OCI-LY1 (cell line): Measurements from ENCODE around the gene TAX1BP3.

ENCODE experiments used
- H2AFZ ChIP-seq: fragments of 200-600 bp; sonication (generic), shearing (Covaris generic); 2 replicates; pipeline ENCODE4 v1.6.0; 2014; ENCODE audit warnings: antibody characterized with exemption, mild to moderate bottlenecking, low read length
- H3F3A ChIP-seq: fragments of 200-600 bp; sonication (generic), shearing (Covaris generic); 2 replicates; pipeline ENCODE4 v1.6.0; 2014; ENCODE audit warnings: mild to moderate bottlenecking, antibody characterized with exemption, low read length, moderate library complexity; ENCODE audit not compliant: insufficient read depth
- H3K27ac ChIP-seq: fragments of 200-600 bp; sonication (generic); 2 replicates; pipeline ENCODE4 v1.5.1; 2014; ENCODE audit warnings: low read length, mixed run types, mild to moderate bottlenecking, low read depth; ENCODE audit not compliant: poor library complexity, severe bottlenecking
- H3K27me3 ChIP-seq: fragments of 200-600 bp; sonication (generic); 2 replicates; pipeline ENCODE4 v1.6.0; 2014; ENCODE audit warnings: antibody characterized with exemption, mild to moderate bottlenecking, low read length, moderate library complexity; ENCODE audit not compliant: insufficient read depth
- H3K36me3 ChIP-seq: fragments of 200-600 bp; sonication (generic); 2 replicates; pipeline ENCODE4 v1.6.1; 2014; ENCODE audit warnings: mild to moderate bottlenecking, antibody characterized with exemption, low read length, moderate library complexity, mixed read lengths; ENCODE audit not compliant: insufficient read depth
- H3K4me1 ChIP-seq: fragments of 200-600 bp; sonication (generic); 2 replicates; pipeline ENCODE4 v1.5.1; 2014; ENCODE audit warnings: mild to moderate bottlenecking, low read length, moderate library complexity; ENCODE audit not compliant: insufficient read depth, severe bottlenecking
- H3K4me2 ChIP-seq: fragments of 200-600 bp; sonication (generic), shearing (Covaris generic); 2 replicates; pipeline ENCODE4 v1.6.1; 2014; ENCODE audit warnings: low read length
- H3K4me3 ChIP-seq: fragments of 200-600 bp; sonication (generic); 2 replicates; pipeline ENCODE4 v1.5.1; 2014; ENCODE audit warnings: low read length, low read depth, mild to moderate bottlenecking, mixed read lengths; ENCODE audit not compliant: poor library complexity, severe bottlenecking
- H3K79me2 ChIP-seq: fragments of 200-600 bp; shearing (Covaris generic); 2 replicates; pipeline ENCODE4 v1.6.1; 2016; ENCODE audit warnings: mixed run types, low read length, mixed read lengths; ENCODE audit not compliant: insufficient read depth
- H3K9ac ChIP-seq: fragments of 200-600 bp; sonication (generic), shearing (Covaris generic); 2 replicates; pipeline ENCODE4 v1.6.1; 2014; ENCODE audit warnings: mild to moderate bottlenecking, low read length, mixed read lengths
- H3K9me2 ChIP-seq: fragments of 200-600 bp; sonication (generic), shearing (Covaris generic); 2 replicates; pipeline ENCODE4 v1.6.1; 2014; ENCODE audit warnings: low read depth, mild to moderate bottlenecking, low read length, mixed read lengths
- H3K9me3 ChIP-seq: fragments of 200-600 bp; shearing (Covaris generic); 2 replicates; pipeline ENCODE4 v1.6.1; 2014; ENCODE audit warnings: low read length, mixed read lengths
- H4K20me1 ChIP-seq: fragments of 200-600 bp; sonication (generic), shearing (Covaris generic); 2 replicates; pipeline ENCODE4 v1.6.0; 2016; ENCODE audit warnings: mild to moderate bottlenecking, low read length; ENCODE audit not compliant: insufficient read depth
- EZH2 ChIP-seq: fragments of 200-600 bp; sonication (generic), shearing (Covaris generic); IDR thresholded peaks from 2 replicates; pipeline ENCODE4 v1.8.0; 2017; ENCODE audit warnings: borderline replicate concordance, mixed run types, mild to moderate bottlenecking, antibody characterized with exemption, low read length, moderate library complexity, mixed read lengths
- TF ChIP-seq, protein P1 (sequence below): fragments of 200-600 bp; sonication (generic), shearing (Covaris generic); IDR thresholded peaks from 2 replicates; pipeline ENCODE4 v1.5.1; 2017; ENCODE audit warnings: mild to moderate bottlenecking, antibody characterized with exemption, low read length, moderate library complexity, mixed read lengths

TAX1BP3 gene

DNA sequence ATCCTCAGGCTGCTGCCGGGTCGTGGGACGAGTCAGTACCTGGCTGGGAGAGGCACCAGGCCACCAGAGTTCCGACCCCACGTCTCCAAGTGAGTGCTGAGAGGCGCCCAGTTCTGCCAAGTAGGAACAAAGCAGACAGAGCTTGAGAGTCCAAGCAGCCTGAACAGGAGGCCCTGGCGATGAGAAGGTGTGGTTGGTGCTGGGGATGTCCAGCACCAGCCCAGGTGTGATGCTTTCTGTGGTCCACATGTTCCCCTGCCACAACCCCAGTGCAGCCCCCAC, 10.8 kb downstream of the TAX1BP3 start:
- no peaks in the 10 kb centered on the region for H3K9me2 ChIP-seq
- no peak overlapping the region for H3K4me2 ChIP-seq
- H3K27ac ChIP-seq, result no peak overlapping the region
- no peaks in the 10 kb centered on the region for H3F3A ChIP-seq
- H3K4me3 ChIP-seq, result no peak overlapping the region
- no peaks in the 10 kb centered on the region for H3K9me3 ChIP-seq
- no peaks in the 10 kb centered on the region for H3K27me3 ChIP-seq
- H4K20me1 ChIP-seq, result no peaks in the 10 kb centered on the region
- H3K4me1 ChIP-seq, result no peaks in the 10 kb centered on the region
- no peak overlapping the region for H2AFZ ChIP-seq
- no peak overlapping the region for H3K9ac ChIP-seq
- H3K79me2 ChIP-seq, result no peaks in the 10 kb centered on the region
- no peaks in the 10 kb centered on the region; the same call in 1 of the 2 replicates for H3K36me3 ChIP-seq
- TF ChIP-seq, protein P1, sequence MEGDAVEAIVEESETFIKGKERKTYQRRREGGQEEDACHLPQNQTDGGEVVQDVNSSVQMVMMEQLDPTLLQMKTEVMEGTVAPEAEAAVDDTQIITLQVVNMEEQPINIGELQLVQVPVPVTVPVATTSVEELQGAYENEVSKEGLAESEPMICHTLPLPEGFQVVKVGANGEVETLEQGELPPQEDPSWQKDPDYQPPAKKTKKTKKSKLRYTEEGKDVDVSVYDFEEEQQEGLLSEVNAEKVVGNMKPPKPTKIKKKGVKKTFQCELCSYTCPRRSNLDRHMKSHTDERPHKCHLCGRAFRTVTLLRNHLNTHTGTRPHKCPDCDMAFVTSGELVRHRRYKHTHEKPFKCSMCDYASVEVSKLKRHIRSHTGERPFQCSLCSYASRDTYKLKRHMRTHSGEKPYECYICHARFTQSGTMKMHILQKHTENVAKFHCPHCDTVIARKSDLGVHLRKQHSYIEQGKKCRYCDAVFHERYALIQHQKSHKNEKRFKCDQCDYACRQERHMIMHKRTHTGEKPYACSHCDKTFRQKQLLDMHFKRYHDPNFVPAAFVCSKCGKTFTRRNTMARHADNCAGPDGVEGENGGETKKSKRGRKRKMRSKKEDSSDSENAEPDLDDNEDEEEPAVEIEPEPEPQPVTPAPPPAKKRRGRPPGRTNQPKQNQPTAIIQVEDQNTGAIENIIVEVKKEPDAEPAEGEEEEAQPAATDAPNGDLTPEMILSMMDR, result no peak
- no peak for TF ChIP-seq EZH2

DNA sequence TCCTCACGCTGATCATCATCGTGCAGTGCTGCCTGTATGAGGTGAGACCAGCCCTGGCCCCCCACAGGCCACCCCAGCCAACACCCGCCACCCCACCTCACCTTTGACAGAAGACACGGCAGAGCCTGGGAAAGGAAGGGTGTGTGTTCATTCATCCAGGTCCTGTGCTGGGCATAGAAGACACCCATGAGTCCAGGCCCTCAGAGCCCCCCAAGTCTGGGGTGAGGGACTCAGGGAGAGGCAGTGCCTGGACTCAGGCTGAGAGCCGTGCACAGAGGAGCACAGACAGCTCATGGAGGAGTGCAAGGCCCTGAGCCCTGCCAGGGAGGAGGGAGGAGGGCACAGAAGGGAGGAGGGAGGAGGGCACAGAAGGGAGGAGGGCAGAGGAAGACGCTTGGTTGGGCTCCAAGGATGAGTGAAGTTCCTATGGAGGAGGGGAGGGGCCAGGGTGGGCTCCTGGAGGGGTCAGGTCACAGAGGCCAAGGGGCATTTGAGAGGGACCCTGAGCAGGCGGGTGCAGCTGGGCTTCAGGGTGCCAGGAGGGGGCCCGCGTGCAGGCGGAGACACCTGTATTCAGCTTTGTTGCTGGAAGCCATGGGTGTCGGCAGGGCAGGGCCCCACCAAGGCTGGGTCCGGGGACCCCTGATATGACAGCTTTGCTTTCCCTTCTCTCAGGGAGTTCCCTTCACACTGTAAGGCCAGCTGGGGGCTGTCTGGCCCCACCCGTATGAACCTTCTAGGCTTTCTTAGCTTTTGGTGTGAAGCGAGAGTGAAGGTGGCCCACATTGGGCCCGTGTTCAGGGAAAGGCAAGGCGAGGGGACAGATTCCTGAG, 11.4 kb downstream of the TAX1BP3 start:
- no peaks in the 10 kb centered on the region for H4K20me1 ChIP-seq
- no peaks in the 10 kb centered on the region for H3K27me3 ChIP-seq

DNA sequence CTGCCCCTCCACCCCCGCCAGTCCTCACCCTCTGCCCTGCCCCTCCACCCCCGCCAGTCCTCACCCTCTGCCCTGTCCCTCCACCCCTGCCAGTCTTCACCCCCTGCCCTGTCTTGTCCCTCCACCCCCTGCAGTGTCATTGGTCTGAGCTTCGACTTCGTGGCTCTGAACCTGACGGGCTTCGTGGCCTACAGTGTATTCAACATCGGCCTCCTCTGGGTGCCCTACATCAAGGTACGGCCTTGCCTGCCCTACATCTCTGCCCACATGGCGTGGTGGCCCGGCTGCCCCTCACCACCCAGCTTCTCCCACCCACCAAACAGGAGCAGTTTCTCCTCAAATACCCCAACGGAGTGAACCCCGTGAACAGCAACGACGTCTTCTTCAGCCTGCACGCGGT, 12.0 kb downstream of the TAX1BP3 start:
- Histone ChIP-seq H3K9me2 (no peaks in the 10 kb centered on the region), H3K79me2 (no peaks in the 10 kb centered on the region), H3K4me2 (no peak overlapping the region), H3K27ac (no peak overlapping the region), H3K36me3 (no peaks in the 10 kb centered on the region; the same call in 1 of the 2 replicates), H3K9me3 (no peaks in the 10 kb centered on the region), H3K4me3 (no peak overlapping the region), H3F3A (no peaks in the 10 kb centered on the region), H3K9ac (no peak overlapping the region), H4K20me1 (no peaks in the 10 kb centered on the region), H2AFZ (no peak overlapping the region), H3K27me3 (no peaks in the 10 kb centered on the region), H3K4me1 (no peaks in the 10 kb centered on the region)
- TF ChIP-seq, protein P1, result no peak
- TF ChIP-seq EZH2, result no peak

More for the DNA sequence above, 11.4 kb downstream of the TAX1BP3 start:
- H3K4me3 ChIP-seq, result no peak overlapping the region
- no peaks in the 10 kb centered on the region; the same call in 1 of the 2 replicates for H3K36me3 ChIP-seq
- H3K4me2 ChIP-seq, result no peak overlapping the region
- H3K9me2 ChIP-seq, result no peaks in the 10 kb centered on the region
- H2AFZ ChIP-seq, result no peak overlapping the region
- no peaks in the 10 kb centered on the region for H3F3A ChIP-seq
- no peak overlapping the region for H3K9ac ChIP-seq
- H3K79me2 ChIP-seq, result no peaks in the 10 kb centered on the region
- no peaks in the 10 kb centered on the region for H3K4me1 ChIP-seq
- no peak for TF ChIP-seq EZH2
- TF ChIP-seq, protein P1, result no peak
- no peak overlapping the region for H3K27ac ChIP-seq
- no peaks in the 10 kb centered on the region for H3K9me3 ChIP-seq
